Panc1 (cell line): ENCODE data around the gene ZNF627. TPM values are rescaled to one million over a fixed set of nuclear protein-coding genes. Genes with fewer than 3 reads are reported as not detected.

Experiments used
- ATAC-seq: fragments of 200-7000 bp; cut with Tn5 transposase; 2 replicates; pipeline ENCODE4 v1.9.1; 2020; ENCODE audit warnings: mild to moderate bottlenecking, moderate library complexity
- BruUV-seq: library from RNA; stranded (reverse); fragments of 400-500 nt; replicated peaks from 2 replicates; lab custom pipeline; 2021; lab: Mats Ljungman, UMichigan
- CTCF ChIA-PET: fragments of 300-600 bp; sonication (Branson Sonifier 250); formaldehyde crosslinking; loops from one replicate; lab custom pipeline; 2022; ENCODE audit warnings: antibody characterized with exemption; lab: Charles Lee
- POLR2A ChIA-PET: fragments of 300-600 bp; sonication (Branson Sonifier 250); formaldehyde crosslinking; loops from one replicate; lab custom pipeline; 2022; ENCODE audit warnings: antibody characterized with exemption; lab: Charles Lee
- DNase-seq: peaks from one replicate; pipeline ENCODE4 v3.0.0-alpha.2; 2010; ENCODE audit warnings: low read depth, low spot score
- H3K27ac ChIP-seq: 2 replicates; pipeline ENCODE4 v1.5.1; 2011; ENCODE audit warnings: mild to moderate bottlenecking, low read length, inconsistent platforms
- H3K27me3 ChIP-seq: fragments of 200-500 bp; sonication (Bioruptor generic); 2 replicates; pipeline ENCODE4 v1.6.0; 2014; ENCODE audit warnings: low read length, inconsistent platforms; ENCODE audit not compliant: control insufficient read depth, insufficient read depth
- H3K36me3 ChIP-seq: fragments of 200-500 bp; sonication (Bioruptor generic); 2 replicates; pipeline ENCODE4 v1.5.1; 2014; ENCODE audit warnings: inconsistent platforms, mild to moderate bottlenecking, low read length, moderate library complexity; ENCODE audit not compliant: control insufficient read depth, insufficient read depth
- H3K4me1 ChIP-seq: 2 replicates; pipeline ENCODE4 v1.5.1; 2011; ENCODE audit warnings: inconsistent platforms, mild to moderate bottlenecking, low read length, moderate library complexity; ENCODE audit not compliant: control insufficient read depth, insufficient read depth
- H3K4me3 ChIP-seq, 2 experiments: 2 replicates each; pipeline ENCODE4 v1.5.1; 2011 to 2012; ENCODE audit warnings: low read depth in 2 of 2, low read length in 2 of 2, mild to moderate bottlenecking in 2 of 2, inconsistent platforms in 1 of 2, moderate library complexity in 1 of 2
- H3K9me3 ChIP-seq: fragments of 200-500 bp; sonication (Bioruptor generic); 2 replicates; pipeline ENCODE4 v1.5.1; 2014; ENCODE audit warnings: low read depth, mild to moderate bottlenecking, inconsistent platforms, low read length, moderate library complexity; ENCODE audit not compliant: control insufficient read depth, insufficient read depth
- POLR2AphosphoS5 ChIP-seq: IDR thresholded peaks from 2 replicates; pipeline ENCODE4 v1.6.1; 2012; ENCODE audit warnings: mild to moderate bottlenecking, low read depth, low read length, moderate library complexity
- SIN3A ChIP-seq: IDR thresholded peaks from 2 replicates; pipeline ENCODE4 v1.6.1; 2012; ENCODE audit warnings: low read depth, mild to moderate bottlenecking, low read length, moderate library complexity, borderline replicate concordance; ENCODE audit not compliant: insufficient read depth
- TCF7L2 ChIP-seq: IDR thresholded peaks from 2 replicates; pipeline ENCODE4 v1.6.1; 2011; ENCODE audit warnings: mild to moderate bottlenecking, low read depth, low read length, inconsistent platforms
- in situ Hi-C: cut with HindIII; loops from 2 replicates; pipeline ENCODE4 v1.10.0; 2016; ENCODE audit warnings: low sequenced_read_pairs, low pct_unique_long_range_greater_than_20kb
- intact Hi-C: fragments of 100-400 bp; cut with micrococcal nuclease; formaldehyde crosslinking; loops from one replicate; pipeline ENCODE4 v1.10.0; 2022; ENCODE audit not compliant: unreplicated experiment
- total RNA-seq: library from RNA; stranded (reverse); gene quantifications from one replicate; pipeline ENCODE4 v1.2.1, GENCODE V29; 2021; ENCODE audit not compliant: unreplicated experiment
- TF ChIP-seq, protein P1 (sequence below): fragments of 450-650 bp; IDR thresholded peaks from 2 replicates; pipeline ENCODE4 v1.5.1; 2017; ENCODE audit warnings: mild to moderate bottlenecking
- TF ChIP-seq, protein P2 (sequence below), 2 experiments: IDR thresholded peaks; 2 replicates each; pipeline ENCODE4 v1.6.1; 2011 to 2012; ENCODE audit warnings: low read depth in 2 of 2, control low read depth in 1 of 2, low read length in 1 of 2, mild to moderate bottlenecking in 1 of 2, moderate library complexity in 1 of 2; ENCODE audit not compliant: insufficient read depth in 1 of 2

The ZNF627 gene
- total RNA-seq, 1 experiment from 2014 or later = 10.7 TPM

DNA sequence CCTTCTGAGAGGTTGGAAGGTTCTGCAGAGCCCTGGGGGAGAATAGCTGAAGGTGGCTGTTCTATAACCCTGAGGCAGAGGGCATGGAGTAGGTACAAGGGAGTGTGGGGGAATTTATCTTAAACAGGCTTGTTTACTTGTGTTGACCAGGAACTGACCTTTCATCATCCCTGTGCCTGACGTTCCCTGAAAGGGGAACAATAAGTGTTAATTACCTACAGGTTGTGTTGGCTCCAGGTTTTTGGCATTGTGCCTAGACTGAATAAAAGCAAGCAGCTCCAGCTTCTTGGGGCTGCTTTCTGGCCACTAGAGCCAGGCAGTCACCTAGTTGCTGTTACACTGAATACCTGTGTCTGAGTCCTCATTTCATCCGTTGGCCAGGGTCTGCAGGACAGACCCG, 60.0 kb downstream of the ZNF627 start:
- no peak overlapping the region for H3K4me3 ChIP-seq
- in situ Hi-C loops (no loop called here), intact Hi-C loops (no loop called here)
- no peak for DNase-seq
- ChIA-PET CTCF (interaction anchor here (0.8 kb wide), 1 partner anchor 43 kb away, joined by 3 read pairs; no protein-coding TSS in a partner anchor), POLR2A (no interaction called here)
- ATAC-seq = no peak
- H3K27me3 ChIP-seq = no peaks in the 10 kb centered on the region
- no peaks in the 10 kb centered on the region; the same call in 1 of the 2 replicates for H3K36me3 ChIP-seq
- TF ChIP-seq TCF7L2 (no peak), SIN3A (no peak), POLR2AphosphoS5 (no peak)
- TF ChIP-seq, protein P1, sequence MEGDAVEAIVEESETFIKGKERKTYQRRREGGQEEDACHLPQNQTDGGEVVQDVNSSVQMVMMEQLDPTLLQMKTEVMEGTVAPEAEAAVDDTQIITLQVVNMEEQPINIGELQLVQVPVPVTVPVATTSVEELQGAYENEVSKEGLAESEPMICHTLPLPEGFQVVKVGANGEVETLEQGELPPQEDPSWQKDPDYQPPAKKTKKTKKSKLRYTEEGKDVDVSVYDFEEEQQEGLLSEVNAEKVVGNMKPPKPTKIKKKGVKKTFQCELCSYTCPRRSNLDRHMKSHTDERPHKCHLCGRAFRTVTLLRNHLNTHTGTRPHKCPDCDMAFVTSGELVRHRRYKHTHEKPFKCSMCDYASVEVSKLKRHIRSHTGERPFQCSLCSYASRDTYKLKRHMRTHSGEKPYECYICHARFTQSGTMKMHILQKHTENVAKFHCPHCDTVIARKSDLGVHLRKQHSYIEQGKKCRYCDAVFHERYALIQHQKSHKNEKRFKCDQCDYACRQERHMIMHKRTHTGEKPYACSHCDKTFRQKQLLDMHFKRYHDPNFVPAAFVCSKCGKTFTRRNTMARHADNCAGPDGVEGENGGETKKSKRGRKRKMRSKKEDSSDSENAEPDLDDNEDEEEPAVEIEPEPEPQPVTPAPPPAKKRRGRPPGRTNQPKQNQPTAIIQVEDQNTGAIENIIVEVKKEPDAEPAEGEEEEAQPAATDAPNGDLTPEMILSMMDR = no peak
- TF ChIP-seq, protein P2, sequence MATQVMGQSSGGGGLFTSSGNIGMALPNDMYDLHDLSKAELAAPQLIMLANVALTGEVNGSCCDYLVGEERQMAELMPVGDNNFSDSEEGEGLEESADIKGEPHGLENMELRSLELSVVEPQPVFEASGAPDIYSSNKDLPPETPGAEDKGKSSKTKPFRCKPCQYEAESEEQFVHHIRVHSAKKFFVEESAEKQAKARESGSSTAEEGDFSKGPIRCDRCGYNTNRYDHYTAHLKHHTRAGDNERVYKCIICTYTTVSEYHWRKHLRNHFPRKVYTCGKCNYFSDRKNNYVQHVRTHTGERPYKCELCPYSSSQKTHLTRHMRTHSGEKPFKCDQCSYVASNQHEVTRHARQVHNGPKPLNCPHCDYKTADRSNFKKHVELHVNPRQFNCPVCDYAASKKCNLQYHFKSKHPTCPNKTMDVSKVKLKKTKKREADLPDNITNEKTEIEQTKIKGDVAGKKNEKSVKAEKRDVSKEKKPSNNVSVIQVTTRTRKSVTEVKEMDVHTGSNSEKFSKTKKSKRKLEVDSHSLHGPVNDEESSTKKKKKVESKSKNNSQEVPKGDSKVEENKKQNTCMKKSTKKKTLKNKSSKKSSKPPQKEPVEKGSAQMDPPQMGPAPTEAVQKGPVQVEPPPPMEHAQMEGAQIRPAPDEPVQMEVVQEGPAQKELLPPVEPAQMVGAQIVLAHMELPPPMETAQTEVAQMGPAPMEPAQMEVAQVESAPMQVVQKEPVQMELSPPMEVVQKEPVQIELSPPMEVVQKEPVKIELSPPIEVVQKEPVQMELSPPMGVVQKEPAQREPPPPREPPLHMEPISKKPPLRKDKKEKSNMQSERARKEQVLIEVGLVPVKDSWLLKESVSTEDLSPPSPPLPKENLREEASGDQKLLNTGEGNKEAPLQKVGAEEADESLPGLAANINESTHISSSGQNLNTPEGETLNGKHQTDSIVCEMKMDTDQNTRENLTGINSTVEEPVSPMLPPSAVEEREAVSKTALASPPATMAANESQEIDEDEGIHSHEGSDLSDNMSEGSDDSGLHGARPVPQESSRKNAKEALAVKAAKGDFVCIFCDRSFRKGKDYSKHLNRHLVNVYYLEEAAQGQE (IDR thresholded peaks at IDR 0.05; ENCODE audit: insufficient read depth in 1 of 2, low read depth in 2 of 2, low read length in 1 of 2) = no peak
- BruUV-seq = no TSS peak
- H3K27ac ChIP-seq = no peak overlapping the region
- H3K9me3 ChIP-seq = peaks cover 10% of the 10 kb centered on the region; the same call in 1 of the 2 replicates
- H3K4me1 ChIP-seq = no peaks in the 10 kb centered on the region

DNA sequence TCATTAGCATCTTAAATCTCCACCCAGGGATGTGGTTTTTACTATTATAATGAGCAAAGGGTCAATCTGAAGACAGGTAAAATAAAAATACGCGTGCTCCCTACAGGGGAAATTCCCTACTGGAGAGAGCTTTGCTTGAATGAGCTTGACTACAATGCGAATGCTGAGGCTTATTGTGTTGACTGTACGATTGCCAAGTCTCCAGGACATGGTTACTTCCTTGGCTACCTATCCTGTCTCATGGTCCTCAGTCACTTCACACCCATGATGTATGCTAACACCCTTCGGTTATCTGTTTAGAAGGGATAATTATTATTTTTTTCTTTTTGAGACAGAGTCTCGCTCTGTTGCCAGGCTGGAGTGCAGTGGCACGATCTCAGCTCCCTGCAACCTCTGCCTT, 61.7 kb downstream of the ZNF627 start:
- ATAC-seq = no peak
- intact Hi-C loops (no loop called here), in situ Hi-C loops (no loop called here)
- H3K27me3 ChIP-seq = no peaks in the 10 kb centered on the region
- no TSS peak for BruUV-seq
- no peaks in the 10 kb centered on the region for H3K36me3 ChIP-seq
- ChIA-PET CTCF (interaction anchor here (0.9 kb wide), 1 partner anchor 139 kb away, joined by 3 read pairs; no protein-coding TSS in a partner anchor), POLR2A (interaction anchor here (0.6 kb wide), 1 partner anchor 226 kb away, joined by 7 read pairs; no protein-coding TSS in a partner anchor)
- TF ChIP-seq SIN3A (no peak), TCF7L2 (no peak), POLR2AphosphoS5 (no peak)
- TF ChIP-seq, protein P2 (IDR thresholded peaks at IDR 0.05; ENCODE audit: insufficient read depth in 1 of 2, low read depth in 2 of 2, low read length in 1 of 2) = no peak
- no peaks in the 10 kb centered on the region for H3K4me1 ChIP-seq
- no peak overlapping the region for H3K27ac ChIP-seq
- no peak for DNase-seq
- H3K9me3 ChIP-seq = no peaks in the 10 kb centered on the region
- H3K4me3 ChIP-seq = no peak overlapping the region
